Measurements from ENCODE around the gene SMG7.
A peak's percentile ranks its signal among the peaks of the same experiment; 100 is the strongest.

SMG7 gene

DNA sequence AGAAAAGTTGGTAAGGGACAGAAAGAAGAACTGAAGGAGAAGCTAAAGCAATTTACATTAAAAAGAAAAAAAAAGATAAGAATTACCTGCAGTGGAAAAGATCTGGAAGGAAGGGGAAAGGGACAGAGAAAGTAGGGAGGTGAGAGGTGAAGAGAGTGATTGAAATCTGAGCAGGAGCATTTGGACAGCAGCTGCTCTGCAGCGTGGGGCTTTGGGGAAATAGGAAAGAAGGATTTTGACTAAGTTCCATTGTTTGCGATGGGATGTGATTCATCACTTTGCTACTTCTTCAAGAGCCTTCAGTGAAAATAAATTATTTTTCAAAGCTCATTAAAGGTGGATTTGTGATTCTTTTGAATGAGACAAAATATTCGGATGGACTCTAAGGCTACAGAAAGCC, 28.1 kb upstream of the SMG7 start:
- Histone ChIP-seq H3K36me3 (replicated peaks) (no peaks in the 10 kb centered on the region), H3K27me3 (replicated peaks) (no peaks in the 10 kb centered on the region), H3K4me3 (ENCODE audit: low read depth, low read length) (no peak overlapping the region), H3K27ac (no peak overlapping the region)
- peak; percentile 25 for DNase-seq
- TF ChIP-seq CTCF (IDR thresholded peaks at IDR 0.05; ENCODE audit: low read depth, low read length, missing control alignments), result no peak
- in situ Hi-C loops (cut with HindIII; ENCODE audit: low pct_ligation_motif_present, low sequenced_read_pairs), result no loop called here

GRCh38 chr1:183449223-183449770, 23.0 kb upstream of the SMG7 start:
- in situ Hi-C loops (cut with HindIII; ENCODE audit: low pct_ligation_motif_present, low sequenced_read_pairs), result no loop called here
- no peak overlapping the region for H3K4me3 ChIP-seq (ENCODE audit: low read depth, low read length)
- no peak for DNase-seq
- no peak overlapping the region for H3K27ac ChIP-seq
- no peak for TF ChIP-seq CTCF (IDR thresholded peaks at IDR 0.05; ENCODE audit: low read depth, low read length, missing control alignments)
- no peaks in the 10 kb centered on the region for H3K36me3 ChIP-seq (replicated peaks)
- no peaks in the 10 kb centered on the region for H3K27me3 ChIP-seq (replicated peaks)

DNA sequence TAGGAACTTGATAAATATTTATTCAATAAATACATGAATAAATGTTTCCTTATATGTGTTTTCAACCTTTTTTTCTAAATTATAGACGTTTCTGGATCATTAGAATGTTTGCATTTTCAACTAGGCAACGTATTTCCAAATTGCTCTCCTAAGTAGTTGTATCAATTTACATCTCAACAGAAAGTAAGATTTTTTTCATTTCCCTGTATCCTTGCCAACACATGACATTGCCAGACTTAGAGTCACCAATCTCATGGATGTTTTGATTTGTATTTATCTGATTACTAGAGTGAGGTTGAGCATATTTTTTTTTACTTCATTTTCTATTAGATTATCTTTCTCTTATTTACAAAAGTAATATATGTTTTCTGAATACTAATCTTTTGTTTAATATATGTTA, 22.2 kb upstream of the SMG7 start:
- H3K4me3 ChIP-seq (ENCODE audit: low read depth, low read length), result no peak overlapping the region
- TF ChIP-seq CTCF (IDR thresholded peaks at IDR 0.05; ENCODE audit: low read depth, low read length, missing control alignments), result no peak
- H3K27ac ChIP-seq, result no peak overlapping the region
- DNase-seq, result no peak
- no peaks in the 10 kb centered on the region for H3K36me3 ChIP-seq (replicated peaks)
- H3K27me3 ChIP-seq (replicated peaks), result no peaks in the 10 kb centered on the region
- in situ Hi-C loops (cut with HindIII; ENCODE audit: low pct_ligation_motif_present, low sequenced_read_pairs), result no loop called here

DNA sequence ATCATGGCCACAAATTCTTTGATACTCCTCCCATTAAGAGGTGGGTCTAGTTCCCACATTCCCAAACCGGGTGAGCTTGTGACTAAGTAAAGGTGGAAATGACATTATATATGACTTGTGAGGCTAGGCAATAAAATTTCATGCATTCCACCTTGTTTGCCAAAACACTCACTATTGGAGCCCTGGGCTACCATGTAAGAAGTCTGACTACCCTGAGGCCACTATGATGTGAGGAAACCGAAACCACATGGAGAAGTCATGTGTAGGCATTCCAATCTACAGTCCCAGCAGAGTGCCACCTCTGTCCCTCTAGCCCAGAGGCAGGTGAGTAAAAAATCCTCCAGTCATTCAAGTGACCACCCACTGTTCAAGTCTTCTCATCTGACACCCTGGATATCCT, 17.9 kb upstream of the SMG7 start:
- Histone ChIP-seq H3K36me3 (replicated peaks) (no peaks in the 10 kb centered on the region), H3K27ac (no peak overlapping the region), H3K27me3 (replicated peaks) (no peaks in the 10 kb centered on the region), H3K4me3 (ENCODE audit: low read depth, low read length) (no peak overlapping the region)
- no peak for DNase-seq
- in situ Hi-C loops (cut with HindIII; ENCODE audit: low pct_ligation_motif_present, low sequenced_read_pairs), result no loop called here
- TF ChIP-seq CTCF (IDR thresholded peaks at IDR 0.05; ENCODE audit: low read depth, low read length, missing control alignments), result no peak

GRCh38 chr1:183456826-183457225, 15.5 kb upstream of the SMG7 start:
- no peaks in the 10 kb centered on the region for H3K27me3 ChIP-seq (replicated peaks)
- DNase-seq, result no peak
- H3K36me3 ChIP-seq (replicated peaks), result no peaks in the 10 kb centered on the region
- in situ Hi-C loops (cut with HindIII; ENCODE audit: low pct_ligation_motif_present, low sequenced_read_pairs), result no loop called here
- H3K4me3 ChIP-seq (ENCODE audit: low read depth, low read length), result no peak overlapping the region
- no peak for TF ChIP-seq CTCF (IDR thresholded peaks at IDR 0.05; ENCODE audit: low read depth, low read length, missing control alignments)
- H3K27ac ChIP-seq, result no peak overlapping the region

- TF ChIP-seq CTCF (IDR thresholded peaks at IDR 0.05; ENCODE audit: low read depth, low read length, missing control alignments), result no peak
- in situ Hi-C loops (cut with HindIII; ENCODE audit: low pct_ligation_motif_present, low sequenced_read_pairs), result no loop called here
- no peaks in the 10 kb centered on the region for H3K27me3 ChIP-seq (replicated peaks)
Observed at GRCh38 chr1:183457449-183457848, 14.8 kb upstream of the SMG7 start.

More at GRCh38 chr1:183457449-183457848, 14.8 kb upstream of the SMG7 start:
- Histone ChIP-seq H3K4me3 (ENCODE audit: low read depth, low read length) (no peak overlapping the region), H3K27ac (no peak overlapping the region), H3K36me3 (replicated peaks) (no peaks in the 10 kb centered on the region)
- no peak for DNase-seq

All from brain microvascular endothelial cell (primary cell).